GM10847 (cell line): ENCODE measurements around the gene ZEB1.

Experiments used
- POLR2A ChIP-seq: IDR thresholded peaks from 2 replicates; pipeline ENCODE4 v1.6.1; 2011; ENCODE audit not compliant: insufficient read length; ENCODE audit errors: extremely low read depth

ZEB1 gene

GRCh38 chr10:31313396-31313795 lies 5.6 kb upstream of the ZEB1 start:
- no peak for TF ChIP-seq POLR2A

DNA sequence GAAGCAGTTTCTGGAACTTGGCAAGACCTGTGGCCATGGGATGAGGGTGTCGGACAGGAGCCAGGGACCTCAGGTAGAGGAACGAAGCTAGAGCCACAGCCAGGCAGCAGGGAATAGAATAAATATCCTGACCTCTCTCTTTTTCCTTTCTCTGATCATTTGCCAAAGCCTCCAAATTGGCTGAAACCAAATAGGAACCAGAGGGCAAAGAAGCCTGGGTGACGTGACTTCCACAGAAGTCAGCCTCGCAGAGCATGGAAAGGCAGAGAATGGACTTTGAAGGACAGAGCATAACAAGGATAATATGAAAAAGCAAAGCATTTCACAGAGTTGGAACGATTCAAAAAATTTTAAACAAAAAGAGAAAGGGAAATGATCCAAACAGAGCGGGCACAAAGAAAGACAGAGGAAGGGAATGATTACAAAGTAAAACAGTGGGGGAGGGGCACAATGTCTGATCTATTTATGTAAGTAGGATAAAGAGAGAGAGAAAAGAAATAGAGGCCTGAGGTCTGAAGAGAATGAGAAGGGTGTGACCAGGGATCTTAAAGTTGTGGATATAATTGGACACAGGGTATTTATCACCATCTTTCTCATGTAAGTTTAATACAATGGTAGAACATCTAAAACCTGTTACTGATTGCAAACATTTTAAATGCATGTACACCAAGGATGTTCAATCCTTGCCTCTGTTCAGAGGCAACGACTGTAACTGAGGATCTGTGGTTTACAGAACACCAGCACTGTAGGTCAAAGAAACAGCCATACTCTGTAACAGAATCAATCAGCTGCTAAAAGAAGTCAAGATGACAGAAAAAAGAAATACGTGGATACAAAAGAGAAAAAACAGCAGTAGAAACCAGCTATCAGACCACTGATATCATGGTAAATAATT lies 4.5 kb upstream of the ZEB1 start:
- no peak for TF ChIP-seq POLR2A

- TF ChIP-seq POLR2A, result no peak
Observed at GRCh38 chr10:31315453-31315852, 3.6 kb upstream of the ZEB1 start.

DNA sequence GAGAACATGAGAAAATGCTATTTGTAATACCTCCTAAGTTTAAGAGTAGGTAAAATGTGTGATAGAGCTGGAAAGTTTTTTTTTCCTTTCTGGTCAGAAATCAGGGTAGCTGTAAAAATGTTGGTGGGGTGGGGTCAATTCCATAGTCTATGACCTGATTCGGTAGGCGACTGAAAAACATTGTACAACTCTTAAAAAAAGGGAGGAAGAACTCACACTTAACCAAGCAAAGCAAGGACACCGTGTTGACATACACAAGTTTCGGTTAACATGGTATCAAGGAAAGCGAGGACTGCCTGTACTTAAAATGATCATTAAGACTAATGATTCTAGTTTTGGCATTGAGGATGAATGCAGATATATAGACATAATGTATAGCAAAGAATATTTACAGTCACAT lies 1.8 kb upstream of the ZEB1 start:
- no peak for TF ChIP-seq POLR2A

GRCh38 chr10:31317652-31318381 lies 1.2 kb upstream of the ZEB1 start:
- no peak for TF ChIP-seq POLR2A

DNA sequence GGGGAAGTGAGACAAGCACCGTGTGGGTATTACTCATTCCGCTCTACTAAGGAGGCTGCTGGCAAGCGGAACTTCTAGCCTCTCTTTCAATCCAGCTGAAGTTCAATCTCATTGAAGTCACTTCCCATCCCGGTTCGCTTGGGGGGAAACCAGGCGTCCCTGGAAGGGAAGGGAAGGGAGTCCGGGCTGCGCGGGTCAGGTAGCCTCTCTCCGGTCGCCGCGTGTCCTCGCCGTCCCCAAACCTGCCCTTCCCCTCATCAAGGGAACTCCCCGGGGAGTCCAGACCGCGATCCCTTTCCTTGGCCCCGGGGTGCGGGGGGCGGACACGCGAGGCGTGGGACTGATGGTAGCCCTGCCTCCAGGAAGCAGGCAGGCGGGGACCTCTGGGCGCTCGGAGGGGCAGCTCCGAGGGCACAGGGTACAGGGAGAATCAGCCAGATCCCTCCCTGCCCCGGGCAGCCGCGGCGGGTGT lies 598 bp upstream of the ZEB1 start:
- TF ChIP-seq POLR2A, result peak; percentile 38

- TF ChIP-seq POLR2A, result peak; percentile 23
Observed at GRCh38 chr10:31319602-31320549, 860 bp downstream of the ZEB1 start.

DNA sequence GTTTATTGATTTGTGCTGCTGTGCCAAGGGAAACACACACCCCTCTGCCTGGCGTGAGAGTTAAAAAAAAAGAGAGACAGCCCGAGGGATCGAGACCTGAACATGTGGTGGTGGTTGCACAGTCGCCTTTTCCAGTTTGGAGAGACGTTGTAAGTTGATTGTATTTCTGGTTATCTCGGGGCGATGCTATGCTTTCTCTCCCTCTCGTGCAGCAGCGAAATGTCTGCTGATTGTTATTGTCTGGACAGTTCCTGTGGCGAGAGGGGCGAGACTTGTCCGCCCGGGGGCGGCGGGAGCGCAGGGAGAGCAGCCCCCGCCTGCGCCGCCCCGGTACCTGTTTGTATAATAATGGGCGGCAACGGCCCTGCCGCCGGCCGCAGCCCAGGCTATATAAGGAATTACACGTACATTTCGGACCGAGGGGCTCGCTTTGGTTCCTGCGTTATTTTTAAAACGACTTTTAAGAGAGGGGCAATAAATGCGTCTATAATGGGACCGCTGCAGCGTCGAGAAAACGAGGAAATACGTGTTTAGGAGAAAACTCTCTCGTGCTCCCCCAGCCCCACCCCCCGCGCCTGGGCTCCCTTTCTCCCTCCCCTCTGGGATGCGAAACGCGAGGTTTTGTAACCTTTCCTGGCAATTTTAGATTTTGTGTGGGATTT lies 1.7 kb downstream of the ZEB1 start:
- TF ChIP-seq POLR2A, result no peak

GRCh38 chr10:31321396-31321941 lies 2.5 kb downstream of the ZEB1 start:
- no peak for TF ChIP-seq POLR2A

GRCh38 chr10:31322647-31323046 lies 3.6 kb downstream of the ZEB1 start:
- no peak for TF ChIP-seq POLR2A

DNA sequence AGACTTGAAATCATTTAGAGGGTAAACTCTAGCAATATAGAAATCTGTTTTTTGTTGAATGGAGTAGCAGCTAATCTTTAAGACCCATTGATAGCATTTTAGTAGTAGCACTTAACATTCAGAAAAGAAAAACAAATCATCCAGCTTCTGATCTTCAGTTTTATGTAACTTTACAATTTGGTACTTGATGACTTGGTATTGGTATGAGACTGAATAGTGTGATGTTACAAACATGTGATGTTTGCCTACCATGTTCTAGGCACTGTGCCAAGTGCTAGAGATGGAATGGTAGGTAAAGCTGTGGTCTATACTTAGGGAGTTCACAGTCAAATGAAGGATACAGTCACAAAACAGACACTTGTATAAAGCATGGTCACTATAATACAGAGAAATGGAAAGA lies 21.3 kb downstream of the ZEB1 start:
- TF ChIP-seq POLR2A, result no peak

- no peak for TF ChIP-seq POLR2A
Observed at GRCh38 chr10:31341552-31341951, 22.5 kb downstream of the ZEB1 start.

DNA sequence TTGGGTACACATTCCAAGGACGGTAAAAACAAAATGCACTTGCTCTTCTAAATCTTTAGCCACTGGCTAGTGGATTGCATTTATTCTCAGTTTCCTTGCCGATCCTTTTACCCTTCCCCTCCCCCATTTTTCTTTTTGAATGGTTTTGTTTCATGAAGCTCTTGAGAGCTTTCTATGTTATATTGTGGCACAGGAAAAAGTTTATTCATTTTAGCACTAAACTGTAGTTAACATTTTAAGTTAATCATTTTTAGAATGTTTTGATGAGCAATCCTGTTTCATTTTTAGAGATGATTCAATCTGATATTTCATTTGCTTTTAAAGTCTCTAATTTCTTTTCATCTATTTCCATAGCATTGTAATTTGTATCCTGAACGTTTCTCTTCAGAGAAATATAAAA lies 24.0 kb downstream of the ZEB1 start:
- no peak for TF ChIP-seq POLR2A

- TF ChIP-seq POLR2A, result no peak
Observed at GRCh38 chr10:31343551-31343950, 24.5 kb downstream of the ZEB1 start.
